ENCODE data around the gene ZFYVE1.
"Not testable (repeated sequence)": the region's sequence is repeated elsewhere in the genome, so short reads cannot be mapped to it uniquely, and the experiment has no call there.

Gene ZFYVE1

DNA sequence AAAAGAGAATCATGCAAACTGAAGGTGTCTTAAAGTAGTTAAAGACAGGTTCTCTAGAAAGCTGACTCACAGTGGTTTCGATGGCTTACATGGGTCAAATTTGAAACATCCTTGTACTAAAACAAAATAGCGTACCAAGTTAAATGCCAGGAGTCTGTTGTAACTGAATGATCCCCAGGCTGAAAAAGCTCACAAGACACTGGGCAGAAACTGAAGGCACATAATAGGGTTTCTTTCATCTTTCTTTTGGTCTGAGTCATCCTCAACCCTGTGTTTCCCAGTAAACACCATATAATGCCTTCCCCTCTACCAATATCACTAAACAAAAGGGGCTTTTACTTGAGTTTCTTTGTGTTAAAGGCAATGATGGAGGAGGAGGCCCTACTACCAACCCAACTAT lies 12.8 kb downstream of the ZFYVE1 start:
- Histone ChIP-seq H3K27me3 (ENCODE audit: insufficient read depth, poor library complexity, severe bottlenecking) (no peaks in the 10 kb centered on the region), H3K27ac (replicated peaks) (no peak overlapping the region), H3K4me3 (replicated peaks; ENCODE audit: insufficient read depth, low read length) (no peak overlapping the region)
- TF ChIP-seq, protein P1, sequence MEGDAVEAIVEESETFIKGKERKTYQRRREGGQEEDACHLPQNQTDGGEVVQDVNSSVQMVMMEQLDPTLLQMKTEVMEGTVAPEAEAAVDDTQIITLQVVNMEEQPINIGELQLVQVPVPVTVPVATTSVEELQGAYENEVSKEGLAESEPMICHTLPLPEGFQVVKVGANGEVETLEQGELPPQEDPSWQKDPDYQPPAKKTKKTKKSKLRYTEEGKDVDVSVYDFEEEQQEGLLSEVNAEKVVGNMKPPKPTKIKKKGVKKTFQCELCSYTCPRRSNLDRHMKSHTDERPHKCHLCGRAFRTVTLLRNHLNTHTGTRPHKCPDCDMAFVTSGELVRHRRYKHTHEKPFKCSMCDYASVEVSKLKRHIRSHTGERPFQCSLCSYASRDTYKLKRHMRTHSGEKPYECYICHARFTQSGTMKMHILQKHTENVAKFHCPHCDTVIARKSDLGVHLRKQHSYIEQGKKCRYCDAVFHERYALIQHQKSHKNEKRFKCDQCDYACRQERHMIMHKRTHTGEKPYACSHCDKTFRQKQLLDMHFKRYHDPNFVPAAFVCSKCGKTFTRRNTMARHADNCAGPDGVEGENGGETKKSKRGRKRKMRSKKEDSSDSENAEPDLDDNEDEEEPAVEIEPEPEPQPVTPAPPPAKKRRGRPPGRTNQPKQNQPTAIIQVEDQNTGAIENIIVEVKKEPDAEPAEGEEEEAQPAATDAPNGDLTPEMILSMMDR (IDR thresholded peaks at IDR 0.05; ENCODE audit: insufficient read depth, low read length), result no peak
- TF ChIP-seq GABPA (IDR thresholded peaks at IDR 0.05; ENCODE audit: low read depth) (no peak), SPI1 (IDR thresholded peaks at IDR 0.05; ENCODE audit: borderline replicate concordance, low read depth) (no peak), POLR2AphosphoS5 (IDR thresholded peaks at IDR 0.05; ENCODE audit: low read depth) (no peak)
- TF ChIP-seq, protein P2, sequence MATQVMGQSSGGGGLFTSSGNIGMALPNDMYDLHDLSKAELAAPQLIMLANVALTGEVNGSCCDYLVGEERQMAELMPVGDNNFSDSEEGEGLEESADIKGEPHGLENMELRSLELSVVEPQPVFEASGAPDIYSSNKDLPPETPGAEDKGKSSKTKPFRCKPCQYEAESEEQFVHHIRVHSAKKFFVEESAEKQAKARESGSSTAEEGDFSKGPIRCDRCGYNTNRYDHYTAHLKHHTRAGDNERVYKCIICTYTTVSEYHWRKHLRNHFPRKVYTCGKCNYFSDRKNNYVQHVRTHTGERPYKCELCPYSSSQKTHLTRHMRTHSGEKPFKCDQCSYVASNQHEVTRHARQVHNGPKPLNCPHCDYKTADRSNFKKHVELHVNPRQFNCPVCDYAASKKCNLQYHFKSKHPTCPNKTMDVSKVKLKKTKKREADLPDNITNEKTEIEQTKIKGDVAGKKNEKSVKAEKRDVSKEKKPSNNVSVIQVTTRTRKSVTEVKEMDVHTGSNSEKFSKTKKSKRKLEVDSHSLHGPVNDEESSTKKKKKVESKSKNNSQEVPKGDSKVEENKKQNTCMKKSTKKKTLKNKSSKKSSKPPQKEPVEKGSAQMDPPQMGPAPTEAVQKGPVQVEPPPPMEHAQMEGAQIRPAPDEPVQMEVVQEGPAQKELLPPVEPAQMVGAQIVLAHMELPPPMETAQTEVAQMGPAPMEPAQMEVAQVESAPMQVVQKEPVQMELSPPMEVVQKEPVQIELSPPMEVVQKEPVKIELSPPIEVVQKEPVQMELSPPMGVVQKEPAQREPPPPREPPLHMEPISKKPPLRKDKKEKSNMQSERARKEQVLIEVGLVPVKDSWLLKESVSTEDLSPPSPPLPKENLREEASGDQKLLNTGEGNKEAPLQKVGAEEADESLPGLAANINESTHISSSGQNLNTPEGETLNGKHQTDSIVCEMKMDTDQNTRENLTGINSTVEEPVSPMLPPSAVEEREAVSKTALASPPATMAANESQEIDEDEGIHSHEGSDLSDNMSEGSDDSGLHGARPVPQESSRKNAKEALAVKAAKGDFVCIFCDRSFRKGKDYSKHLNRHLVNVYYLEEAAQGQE (IDR thresholded peaks at IDR 0.05; ENCODE audit: insufficient replicate concordance, low read depth), result no peak
- DNase-seq (ENCODE audit: low read depth in 1 of 2, low spot score in 1 of 2), result no peak

DNA sequence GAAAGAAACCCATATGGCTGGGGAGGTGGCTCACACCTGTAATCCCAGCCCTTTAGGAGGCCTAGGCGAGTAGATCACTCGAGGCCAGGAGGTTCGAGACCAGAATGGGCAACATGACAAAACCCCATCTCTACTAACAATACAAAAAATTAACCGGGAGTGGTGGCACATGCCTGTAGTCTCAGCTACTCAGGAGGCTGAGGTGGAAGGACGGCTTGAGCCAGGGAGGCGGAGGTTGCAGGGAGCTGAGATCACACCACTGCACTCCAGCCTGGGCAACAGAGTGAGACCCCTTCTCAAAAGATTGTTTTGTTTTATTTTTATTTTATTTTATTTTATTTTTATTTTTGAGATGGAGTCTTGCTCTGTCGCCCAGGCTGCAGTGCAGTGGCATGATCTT lies 15.7 kb downstream of the ZFYVE1 start:
- not testable (repeated sequence) for H3K27me3 ChIP-seq (ENCODE audit: insufficient read depth, poor library complexity, severe bottlenecking)

DNA sequence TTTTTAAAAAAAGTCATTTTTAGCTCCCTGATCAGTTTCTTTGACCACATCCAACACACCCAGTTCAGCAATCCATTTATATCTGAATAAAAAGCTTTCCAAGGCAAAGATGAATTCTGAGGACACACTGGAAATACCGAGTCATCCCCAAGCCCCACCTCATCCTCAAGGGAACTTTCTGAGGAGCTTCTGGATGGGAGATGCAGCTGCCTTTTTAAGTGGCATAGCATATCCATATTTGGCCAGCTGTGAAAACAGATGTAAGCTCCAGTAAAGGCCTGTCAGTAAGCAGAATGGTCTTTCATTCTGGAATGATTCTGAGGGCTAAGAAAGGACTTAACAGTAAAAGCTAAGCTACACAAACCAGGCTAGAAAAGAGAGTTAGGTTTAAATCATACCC lies 18.4 kb downstream of the ZFYVE1 start:
- DNase-seq (ENCODE audit: low read depth in 1 of 2, low spot score in 1 of 2), result no peak

More for the DNA sequence above, 15.7 kb downstream of the ZFYVE1 start:
- not testable (repeated sequence) for DNase-seq (ENCODE audit: low read depth in 1 of 2, low spot score in 1 of 2); H3K27ac ChIP-seq (replicated peaks); H3K4me3 ChIP-seq (replicated peaks; ENCODE audit: insufficient read depth, low read length)

DNA sequence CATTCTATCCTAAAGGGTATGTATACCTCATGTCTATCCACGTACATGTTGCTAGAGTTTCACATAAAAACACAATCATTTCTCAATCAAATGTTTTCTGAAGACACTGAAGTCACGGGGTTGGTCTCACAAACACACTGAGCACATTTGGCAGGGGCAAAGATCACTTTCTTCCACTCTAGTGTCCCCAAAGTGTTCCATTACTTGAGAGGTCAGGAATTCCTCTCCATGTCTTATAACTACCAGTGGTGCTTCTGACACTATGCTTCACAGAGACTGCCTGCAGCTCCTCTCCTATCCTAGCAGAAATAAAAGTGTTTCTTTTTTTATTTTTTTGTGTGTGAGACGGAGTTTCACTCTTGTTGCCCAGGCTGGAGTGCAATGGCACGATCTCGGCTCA lies 19.1 kb downstream of the ZFYVE1 start:
- Histone ChIP-seq H3K27ac (replicated peaks) (no peak overlapping the region), H3K27me3 (ENCODE audit: insufficient read depth, poor library complexity, severe bottlenecking) (no peaks in the 10 kb centered on the region), H3K4me3 (replicated peaks; ENCODE audit: insufficient read depth, low read length) (no peak overlapping the region)
- TF ChIP-seq POLR2AphosphoS5 (IDR thresholded peaks at IDR 0.05; ENCODE audit: low read depth) (no peak), SPI1 (IDR thresholded peaks at IDR 0.05; ENCODE audit: borderline replicate concordance, low read depth) (no peak), GABPA (IDR thresholded peaks at IDR 0.05; ENCODE audit: low read depth) (no peak)
- TF ChIP-seq, protein P1 (IDR thresholded peaks at IDR 0.05; ENCODE audit: insufficient read depth, low read length), result no peak
- TF ChIP-seq, protein P2 (IDR thresholded peaks at IDR 0.05; ENCODE audit: insufficient replicate concordance, low read depth), result no peak
- DNase-seq (ENCODE audit: low read depth in 1 of 2, low spot score in 1 of 2), result no peak

More for the DNA sequence above, 18.4 kb downstream of the ZFYVE1 start:
- TF ChIP-seq SPI1 (IDR thresholded peaks at IDR 0.05; ENCODE audit: borderline replicate concordance, low read depth) (no peak), GABPA (IDR thresholded peaks at IDR 0.05; ENCODE audit: low read depth) (no peak), POLR2AphosphoS5 (IDR thresholded peaks at IDR 0.05; ENCODE audit: low read depth) (no peak)
- TF ChIP-seq, protein P1 (IDR thresholded peaks at IDR 0.05; ENCODE audit: insufficient read depth, low read length), result no peak
- TF ChIP-seq, protein P2 (IDR thresholded peaks at IDR 0.05; ENCODE audit: insufficient replicate concordance, low read depth), result no peak
- no peak overlapping the region for H3K4me3 ChIP-seq (replicated peaks; ENCODE audit: insufficient read depth, low read length)
- H3K27me3 ChIP-seq (ENCODE audit: insufficient read depth, poor library complexity, severe bottlenecking), result no peaks in the 10 kb centered on the region
- no peak overlapping the region for H3K27ac ChIP-seq (replicated peaks)

DNA sequence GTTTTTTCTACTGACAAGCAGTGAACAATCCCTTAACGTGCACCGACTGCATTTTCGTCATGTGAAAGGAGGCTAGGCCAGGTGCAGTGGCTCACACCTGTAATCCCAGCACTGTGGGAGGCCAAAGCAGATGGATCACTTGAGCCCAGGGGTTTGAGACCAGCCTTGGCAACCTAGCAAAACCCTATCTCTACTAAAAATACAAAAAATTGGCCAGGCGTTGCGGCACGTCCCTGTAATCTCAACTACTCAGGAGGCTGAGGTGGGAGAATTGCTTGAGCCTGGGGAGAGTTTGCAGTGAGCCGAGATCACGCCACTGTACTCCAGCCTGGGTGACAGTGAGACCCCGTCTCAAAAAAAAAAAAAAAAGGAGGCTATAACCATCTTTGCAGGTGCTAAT lies 22.3 kb downstream of the ZFYVE1 start:
- H3K27me3 ChIP-seq (ENCODE audit: insufficient read depth, poor library complexity, severe bottlenecking); DNase-seq (ENCODE audit: low read depth in 1 of 2, low spot score in 1 of 2); H3K27ac ChIP-seq (replicated peaks); H3K4me3 ChIP-seq (replicated peaks; ENCODE audit: insufficient read depth, low read length): not testable (repeated sequence)

Measured in HL-60 (cell line).